Stimulated activated CD8-positive, alpha-beta memory T cell treated with anti-CD3 and anti-CD28 coated beads, Interleukin-12 subunit alpha, Interleukin-12 subunit beta, amount 100 ng/mL, for 24 hours (primary cell): Measurements from ENCODE around the gene GNA12.
"Not testable (repeated sequence)": the region's sequence is repeated elsewhere in the genome, so short reads cannot be mapped to it uniquely, and the experiment has no call there.

Source experiments
- DNase-seq: peaks from one replicate; pipeline ENCODE4 v3.0.0-alpha.2; 2020; ENCODE audit errors: extremely low read depth

The GNA12 gene

GRCh38 chr7:2864999-2865670, 21.0 kb upstream of the GNA12 start:
- DNase-seq, result peak; percentile 42

- no peak for DNase-seq
These were observed 20.3 kb upstream of the GNA12 start for GRCh38 chr7:2864204-2864985.

- peak; percentile 47 for DNase-seq
These were observed 19.5 kb upstream of the GNA12 start for GRCh38 chr7:2863461-2864066.

GRCh38 chr7:2862831-2863361, 18.8 kb upstream of the GNA12 start:
- DNase-seq, result no peak

GRCh38 chr7:2861509-2861908, 17.4 kb upstream of the GNA12 start:
- DNase-seq, result no peak

GRCh38 chr7:2860627-2861133, 16.6 kb upstream of the GNA12 start:
- DNase-seq, result no peak

- no peak for DNase-seq
These were observed 15.8 kb upstream of the GNA12 start for GRCh38 chr7:2859952-2860351.

- no peak for DNase-seq
These were observed 14.5 kb upstream of the GNA12 start for GRCh38 chr7:2858621-2859020.

GRCh38 chr7:2856388-2857169, 12.5 kb upstream of the GNA12 start:
- DNase-seq, result no peak

GRCh38 chr7:2855386-2855785, 11.3 kb upstream of the GNA12 start:
- no peak for DNase-seq

GRCh38 chr7:2853552-2853951, 9.4 kb upstream of the GNA12 start:
- DNase-seq, result not testable (repeated sequence)

- DNase-seq, result no peak
These were observed 9.0 kb upstream of the GNA12 start for GRCh38 chr7:2853147-2853546.

- DNase-seq, result no peak
These were observed 7.4 kb upstream of the GNA12 start for GRCh38 chr7:2851497-2851896.

GRCh38 chr7:2849941-2850766, 6.0 kb upstream of the GNA12 start:
- DNase-seq, result no peak

- no peak for DNase-seq
These were observed 1.0 kb upstream of the GNA12 start for GRCh38 chr7:2845034-2845592.

- no peak for DNase-seq
These were observed 376 bp downstream of the GNA12 start for GRCh38 chr7:2843711-2844152.

- DNase-seq, result no peak
These were observed 870 bp downstream of the GNA12 start for GRCh38 chr7:2843191-2843685.

GRCh38 chr7:2841907-2842306, 2.2 kb downstream of the GNA12 start:
- no peak for DNase-seq

GRCh38 chr7:2840458-2840857, 3.6 kb downstream of the GNA12 start:
- DNase-seq, result no peak

- no peak for DNase-seq
These were observed 5.1 kb downstream of the GNA12 start for GRCh38 chr7:2838873-2839578.
